Chondrocyte (in vitro differentiated cells): ENCODE data around the gene TEX53. TPM values are rescaled to one million over a fixed set of nuclear protein-coding genes. Genes with fewer than 3 reads are reported as not detected.

ENCODE experiments used
- DNase-seq: peaks from one replicate; pipeline ENCODE4 v3.0.0; 2021; ENCODE audit warnings: mixed read lengths, low spot score
- H3K27ac Mint-ChIP-seq: one replicate; pipeline ENCODE4 v1.8.0; 2021; ENCODE audit warnings: mild to moderate bottlenecking, moderate library complexity, mixed read lengths; ENCODE audit not compliant: unreplicated experiment
- H3K27me3 Mint-ChIP-seq: 2 replicates; pipeline ENCODE4 v1.8.0; 2021; ENCODE audit warnings: low read depth, mixed read lengths
- H3K36me3 Mint-ChIP-seq: 2 replicates; pipeline ENCODE4 v1.8.0; 2021; ENCODE audit warnings: low read depth, mixed read lengths
- H3K4me1 Mint-ChIP-seq: 2 replicates; pipeline ENCODE4 v1.8.0; 2021; ENCODE audit warnings: low read depth, mild to moderate bottlenecking, mixed read lengths
- H3K4me3 Mint-ChIP-seq: one replicate; pipeline ENCODE4 v1.8.0; 2021; ENCODE audit warnings: mild to moderate bottlenecking, moderate library complexity, mixed read lengths; ENCODE audit not compliant: unreplicated experiment
- H3K9me3 Mint-ChIP-seq: 2 replicates; pipeline ENCODE4 v1.8.0; 2021; ENCODE audit warnings: low read depth, mixed read lengths
- total RNA-seq: library from RNA; stranded (reverse); gene quantifications from 3 replicates; pipeline ENCODE4 v1.2.1, GENCODE V29; 2021
- TF ChIP-seq, protein P1 (sequence below): fragments of 200-600 bp; sonication (generic); IDR thresholded peaks from 2 replicates; pipeline ENCODE4 v1.5.0; 2021; ENCODE audit warnings: antibody characterized with exemption, mild to moderate bottlenecking, moderate library complexity

The TEX53 gene
- total RNA-seq, 1 donor from 2014 or later, result not detected

DNA sequence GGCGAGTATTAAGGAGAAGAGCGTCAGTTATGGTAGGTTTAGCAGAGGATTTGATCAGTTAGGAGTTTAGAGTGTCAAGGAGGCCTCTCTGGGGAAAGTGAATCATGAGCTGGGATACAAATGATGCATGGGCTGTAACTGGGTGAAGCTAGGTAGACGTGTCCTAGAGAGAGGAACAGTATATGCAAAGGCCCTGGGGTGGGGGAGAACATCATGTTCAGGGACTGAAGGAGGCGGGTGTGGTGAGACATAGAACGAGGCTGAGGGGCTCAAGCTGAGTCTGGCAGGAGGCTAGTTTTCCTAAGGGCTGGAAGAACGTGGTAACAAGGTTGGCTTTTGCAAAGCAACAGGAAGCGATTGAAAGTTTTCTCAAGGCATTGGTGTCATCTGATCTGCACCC lies 36.0 kb downstream of the TEX53 start:
- H3K9me3 Mint-ChIP-seq, result no peaks in the 10 kb centered on the region
- H3K36me3 Mint-ChIP-seq, result peaks cover 2% of the 10 kb centered on the region
- DNase-seq, result no peak
- H3K4me1 Mint-ChIP-seq, result peaks cover 44% of the 10 kb centered on the region
- peak overlapping the region; percentile 65 for H3K27ac Mint-ChIP-seq
- H3K27me3 Mint-ChIP-seq, result no peaks in the 10 kb centered on the region
- no peak overlapping the region for H3K4me3 Mint-ChIP-seq
- TF ChIP-seq, protein P1, sequence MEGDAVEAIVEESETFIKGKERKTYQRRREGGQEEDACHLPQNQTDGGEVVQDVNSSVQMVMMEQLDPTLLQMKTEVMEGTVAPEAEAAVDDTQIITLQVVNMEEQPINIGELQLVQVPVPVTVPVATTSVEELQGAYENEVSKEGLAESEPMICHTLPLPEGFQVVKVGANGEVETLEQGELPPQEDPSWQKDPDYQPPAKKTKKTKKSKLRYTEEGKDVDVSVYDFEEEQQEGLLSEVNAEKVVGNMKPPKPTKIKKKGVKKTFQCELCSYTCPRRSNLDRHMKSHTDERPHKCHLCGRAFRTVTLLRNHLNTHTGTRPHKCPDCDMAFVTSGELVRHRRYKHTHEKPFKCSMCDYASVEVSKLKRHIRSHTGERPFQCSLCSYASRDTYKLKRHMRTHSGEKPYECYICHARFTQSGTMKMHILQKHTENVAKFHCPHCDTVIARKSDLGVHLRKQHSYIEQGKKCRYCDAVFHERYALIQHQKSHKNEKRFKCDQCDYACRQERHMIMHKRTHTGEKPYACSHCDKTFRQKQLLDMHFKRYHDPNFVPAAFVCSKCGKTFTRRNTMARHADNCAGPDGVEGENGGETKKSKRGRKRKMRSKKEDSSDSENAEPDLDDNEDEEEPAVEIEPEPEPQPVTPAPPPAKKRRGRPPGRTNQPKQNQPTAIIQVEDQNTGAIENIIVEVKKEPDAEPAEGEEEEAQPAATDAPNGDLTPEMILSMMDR, result no peak

DNA sequence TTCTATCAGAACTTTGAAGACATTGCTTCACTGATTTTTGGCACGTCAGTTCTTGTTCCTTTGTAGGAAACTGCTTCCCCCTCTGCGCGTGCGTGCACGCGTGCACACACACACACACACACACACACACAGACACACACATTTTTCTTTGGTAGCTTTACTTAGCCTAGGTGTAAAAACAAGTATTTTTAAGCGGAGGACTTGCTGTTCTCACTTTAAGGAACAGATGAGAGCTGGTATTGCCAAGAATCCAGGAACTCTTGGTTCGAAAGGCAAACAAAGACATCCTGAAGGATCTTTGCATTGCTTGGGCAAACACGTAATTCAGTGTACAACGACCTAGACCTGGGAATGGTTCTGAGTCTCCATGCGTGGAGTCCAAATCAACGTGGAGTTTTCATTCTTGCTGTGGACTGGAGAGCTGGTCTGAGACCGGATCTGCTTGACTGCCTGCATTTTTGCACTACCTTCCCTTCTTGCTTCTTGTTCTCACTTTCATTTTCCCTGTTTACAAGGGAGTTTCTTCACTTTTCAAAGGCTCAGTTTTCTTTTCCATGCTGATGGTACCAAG lies 38.3 kb downstream of the TEX53 start:
- Mint-ChIP-seq H3K36me3 (peaks cover 2% of the 10 kb centered on the region), H3K27me3 (no peaks in the 10 kb centered on the region), H3K4me3 (no peak overlapping the region), H3K27ac (no peak overlapping the region), H3K4me1 (peaks cover 41% of the 10 kb centered on the region), H3K9me3 (no peaks in the 10 kb centered on the region)
- DNase-seq, result no peak
- TF ChIP-seq, protein P1, result no peak

DNA sequence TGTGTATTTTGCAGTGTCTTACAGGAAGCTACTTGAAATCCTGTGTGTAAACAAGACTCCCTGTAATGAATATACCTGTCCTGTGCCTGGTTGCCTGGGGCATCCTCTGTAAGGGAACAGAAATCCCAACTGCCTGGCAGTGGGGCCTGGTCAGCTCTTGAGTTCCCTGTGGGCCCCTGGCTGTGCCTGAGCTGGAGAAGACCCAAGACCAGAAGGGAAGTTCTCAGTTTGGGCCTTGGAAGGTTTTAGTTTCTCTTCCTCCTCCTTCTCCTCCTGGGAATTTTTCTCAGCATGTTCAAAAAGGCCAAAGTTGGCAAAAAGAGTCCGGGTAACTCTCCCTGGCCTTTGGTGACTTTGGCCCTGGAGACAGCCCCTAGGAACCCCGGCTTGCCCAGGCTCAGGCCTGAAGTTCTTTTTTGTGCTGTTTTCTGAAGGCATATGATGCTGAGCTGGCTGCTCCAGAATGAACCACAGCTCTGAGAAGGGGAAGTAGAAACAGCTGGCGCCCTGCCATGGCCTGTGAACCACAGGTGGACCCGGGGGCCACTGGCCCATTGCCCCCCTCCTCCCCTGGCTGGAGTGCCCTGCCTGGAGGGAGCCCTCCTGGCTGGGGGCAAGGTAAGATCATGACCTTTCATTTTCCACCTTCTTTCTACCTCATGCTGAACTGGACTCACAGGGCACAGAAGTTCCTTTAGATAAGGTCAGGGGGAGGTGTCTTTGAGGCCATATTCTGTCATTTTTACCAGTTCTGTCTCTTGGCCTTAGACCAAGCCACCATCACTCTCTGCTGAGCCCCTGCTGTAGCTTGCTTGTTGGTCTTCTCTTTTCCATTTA lies 40.7 kb downstream of the TEX53 start:
- H3K9me3 Mint-ChIP-seq, result no peaks in the 10 kb centered on the region
- H3K36me3 Mint-ChIP-seq, result no peaks in the 10 kb centered on the region
- no peak overlapping the region for H3K4me3 Mint-ChIP-seq
- TF ChIP-seq, protein P1, result no peak
- no peaks in the 10 kb centered on the region for H3K27me3 Mint-ChIP-seq
- no peak for DNase-seq
- H3K27ac Mint-ChIP-seq, result peak overlapping the region; percentile 41
- H3K4me1 Mint-ChIP-seq, result peaks cover 44% of the 10 kb centered on the region

DNA sequence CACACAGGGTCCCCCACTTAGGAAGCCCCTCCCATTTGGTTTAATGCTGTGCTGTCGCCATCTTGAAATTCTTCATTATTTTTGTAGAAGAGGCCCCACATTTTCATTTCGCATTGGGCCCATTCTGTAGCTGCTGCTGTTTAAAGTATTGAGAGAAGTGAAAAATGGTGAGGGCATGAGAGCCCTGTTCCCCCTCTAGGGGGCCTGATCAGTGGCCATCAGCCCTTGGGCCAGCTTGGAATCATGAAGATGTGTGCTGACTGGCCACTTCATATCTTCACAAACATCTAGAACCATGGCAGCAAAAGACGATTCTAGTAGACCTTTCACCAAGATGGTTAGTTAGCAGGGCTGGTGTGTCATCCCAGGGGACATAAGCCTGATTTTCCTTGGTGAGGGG lies 43.2 kb downstream of the TEX53 start:
- Mint-ChIP-seq H3K4me3 (no peak overlapping the region), H3K27ac (no peak overlapping the region), H3K9me3 (no peaks in the 10 kb centered on the region), H3K27me3 (no peaks in the 10 kb centered on the region), H3K36me3 (no peaks in the 10 kb centered on the region), H3K4me1 (peaks cover 41% of the 10 kb centered on the region)
- DNase-seq, result no peak
- TF ChIP-seq, protein P1, result peak; percentile 11

DNA sequence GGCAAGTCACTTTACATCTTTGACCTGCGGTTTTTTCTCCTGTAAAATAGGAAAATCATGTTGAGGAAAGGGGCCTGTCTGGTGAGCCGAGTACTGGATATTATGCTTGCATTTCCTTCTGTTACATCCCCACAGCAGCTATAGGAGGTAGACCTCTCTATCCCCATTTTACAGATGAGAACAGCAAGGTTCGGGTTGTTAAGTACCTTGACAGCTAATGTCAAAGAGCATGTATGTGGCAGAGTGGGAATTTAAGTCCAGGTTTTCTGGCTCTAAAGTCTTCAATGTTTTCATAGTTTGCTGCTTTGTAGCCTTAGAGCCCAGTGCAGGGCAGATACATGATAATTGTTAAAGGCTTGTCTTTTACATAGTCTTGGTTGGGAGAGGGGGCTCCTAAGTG lies 43.7 kb downstream of the TEX53 start:
- Mint-ChIP-seq H3K9me3 (no peaks in the 10 kb centered on the region), H3K4me3 (no peak overlapping the region), H3K4me1 (peaks cover 37% of the 10 kb centered on the region), H3K27ac (peak overlapping the region; percentile 37), H3K36me3 (no peaks in the 10 kb centered on the region), H3K27me3 (no peaks in the 10 kb centered on the region)
- DNase-seq, result no peak
- TF ChIP-seq, protein P1, result no peak
